Occipital lobe (tissue), 2 donors: ENCODE measurements around the gene TRAF3. TPM values are rescaled to one million over a fixed set of nuclear protein-coding genes. Genes with fewer than 3 reads are reported as not detected.
"Not testable (repeated sequence)": the region's sequence is repeated elsewhere in the genome, so short reads cannot be mapped to it uniquely, and the experiment has no call there.

Experiments used
- DNase-seq: peaks from one replicate; lab custom pipeline; 2025; lab: John Stamatoyannopoulos, UW
- total RNA-seq: library from RNA; depleted of rRNA; stranded (reverse); fragments of >200 nt; gene quantifications from one replicate; pipeline ENCODE4 v1.2.3, GENCODE V29; 2014

Gene TRAF3
- total RNA-seq, 1 donor from 2014 or later: 20.1 TPM

DNA sequence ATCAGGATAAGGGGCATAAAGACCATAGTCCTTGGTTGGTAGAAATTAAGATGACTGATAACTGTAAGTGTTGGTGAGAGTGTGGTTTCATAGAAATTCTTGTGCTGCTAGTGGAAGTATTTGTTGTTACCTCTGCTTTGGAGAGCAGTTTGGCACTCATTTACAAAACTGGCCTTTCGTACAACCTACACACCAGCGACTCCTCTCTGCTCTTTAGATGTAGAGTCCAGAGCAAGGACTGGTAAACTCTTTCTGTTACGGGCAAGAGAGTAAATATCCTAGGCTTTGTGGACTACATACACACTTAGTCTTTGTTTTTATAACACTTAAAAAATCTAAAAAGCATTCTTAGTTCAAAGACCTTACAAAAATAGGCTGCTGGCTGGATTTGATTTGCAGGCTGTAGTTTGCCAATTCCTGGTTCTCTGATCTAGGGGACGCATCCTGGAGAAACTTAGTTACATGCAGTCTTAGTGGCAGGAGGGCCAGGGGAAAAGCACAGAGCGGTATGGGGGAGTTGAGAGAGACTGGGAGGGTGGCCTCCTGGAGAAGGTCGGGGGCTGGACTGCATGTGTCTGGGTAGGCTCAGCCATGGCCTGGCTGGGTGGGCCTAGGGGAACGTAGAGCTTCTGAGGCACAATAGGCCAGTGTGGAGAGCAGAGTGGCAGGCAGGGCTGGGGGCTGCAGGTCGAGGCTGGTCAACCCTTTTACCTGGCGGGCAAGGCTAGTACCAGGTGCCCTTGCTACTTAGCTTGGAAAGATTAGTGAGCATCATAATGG, 89.9 kb downstream of the TRAF3 start:
- no peak for DNase-seq

DNA sequence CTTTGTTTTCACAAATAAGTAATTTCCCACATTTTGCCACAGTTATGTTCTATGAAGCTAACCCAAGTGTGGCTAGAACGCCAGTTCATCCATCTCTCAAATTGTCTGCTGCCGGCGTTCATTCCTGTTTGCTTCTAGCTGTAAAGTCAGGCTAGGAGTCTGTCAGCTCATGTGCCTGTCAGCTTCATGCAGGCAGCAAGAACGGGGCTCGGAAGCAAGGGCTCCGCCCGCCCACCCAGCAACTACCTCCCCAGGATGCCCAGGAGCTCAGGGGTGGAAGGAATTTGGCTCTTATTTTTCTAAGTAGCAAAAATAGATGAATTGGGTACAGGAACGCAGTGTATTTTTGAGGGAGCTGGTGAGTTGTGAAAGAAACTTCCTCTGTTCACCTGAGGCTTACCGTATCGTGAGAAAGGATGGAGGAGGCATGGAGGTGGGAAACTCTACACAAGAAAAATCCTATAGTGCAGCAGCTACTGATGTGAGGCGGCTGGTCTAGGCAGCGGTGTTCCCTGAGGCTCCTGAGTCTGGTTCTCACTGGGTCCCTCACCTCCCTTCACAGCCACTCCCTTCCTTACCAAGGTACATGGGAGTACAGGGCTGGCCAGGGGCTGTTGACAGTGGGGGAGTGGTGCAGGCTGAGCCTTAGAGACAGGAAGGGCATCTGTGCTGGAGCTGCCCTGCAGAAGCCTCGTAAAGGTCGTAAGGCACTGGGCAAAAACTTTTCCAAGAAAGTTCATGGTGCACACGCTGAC, 90.8 kb downstream of the TRAF3 start:
- no peak for DNase-seq

GRCh38 chr14:102868956-102869547, 91.8 kb downstream of the TRAF3 start:
- no peak for DNase-seq

DNA sequence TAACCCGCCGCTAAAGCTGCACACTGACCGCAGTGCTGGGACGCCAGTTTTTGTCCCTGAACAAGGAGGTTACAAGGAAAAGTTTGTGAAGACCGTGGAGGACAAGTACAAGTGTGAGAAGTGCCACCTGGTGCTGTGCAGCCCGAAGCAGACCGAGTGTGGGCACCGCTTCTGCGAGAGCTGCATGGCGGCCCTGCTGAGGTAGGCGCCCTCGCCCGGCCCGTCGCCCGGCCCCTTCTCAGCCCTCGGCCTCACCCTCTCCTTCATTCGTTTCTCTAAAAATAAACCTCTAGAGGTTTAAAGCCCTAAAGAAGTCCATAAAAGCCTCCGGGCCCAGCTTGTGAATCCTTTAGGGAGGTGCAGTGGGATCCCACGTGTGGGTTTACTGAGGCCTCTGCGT, 93.0 kb downstream of the TRAF3 start:
- no peak for DNase-seq

GRCh38 chr14:102870994-102871831, 94.0 kb downstream of the TRAF3 start:
- no peak for DNase-seq

DNA sequence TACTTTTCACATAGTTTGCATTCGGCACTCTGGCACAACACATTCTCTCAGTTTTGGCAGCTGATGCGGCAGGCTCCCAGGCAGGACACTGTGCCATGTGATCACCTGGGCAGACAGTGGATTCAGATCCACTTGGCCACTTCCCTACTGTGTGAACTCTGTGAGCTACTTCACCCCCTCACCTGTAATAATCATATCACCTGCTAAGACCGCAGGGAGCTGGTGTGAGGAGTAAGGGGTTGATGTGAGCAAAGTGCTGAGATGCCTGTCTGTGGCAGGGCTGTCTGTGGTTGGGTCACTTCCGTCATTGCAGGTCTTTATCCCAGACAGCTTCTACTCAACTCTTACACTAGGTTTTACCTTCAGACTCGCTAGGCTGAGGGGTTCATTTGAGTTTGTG, 94.8 kb downstream of the TRAF3 start:
- DNase-seq: no peak

DNA sequence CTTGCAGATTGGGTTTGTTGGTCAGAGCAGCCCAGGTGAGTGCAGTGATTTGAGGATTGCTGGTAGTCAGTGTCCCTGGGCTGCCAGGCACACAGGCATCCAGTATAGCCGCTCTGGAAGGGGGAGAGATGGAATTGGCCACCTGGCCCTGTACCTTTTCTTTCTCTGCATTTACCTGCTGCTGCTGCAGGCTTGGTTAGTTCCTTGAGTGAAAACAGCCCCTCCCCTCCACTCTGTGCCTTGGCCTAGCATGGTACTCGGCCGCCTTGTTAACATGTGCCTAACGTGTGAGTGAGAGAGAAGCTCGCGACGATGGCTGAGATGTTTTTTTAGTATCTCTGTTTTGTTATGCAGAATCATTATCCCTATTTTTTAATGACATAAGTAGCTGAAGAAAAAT, 95.9 kb downstream of the TRAF3 start:
- no peak for DNase-seq

DNA sequence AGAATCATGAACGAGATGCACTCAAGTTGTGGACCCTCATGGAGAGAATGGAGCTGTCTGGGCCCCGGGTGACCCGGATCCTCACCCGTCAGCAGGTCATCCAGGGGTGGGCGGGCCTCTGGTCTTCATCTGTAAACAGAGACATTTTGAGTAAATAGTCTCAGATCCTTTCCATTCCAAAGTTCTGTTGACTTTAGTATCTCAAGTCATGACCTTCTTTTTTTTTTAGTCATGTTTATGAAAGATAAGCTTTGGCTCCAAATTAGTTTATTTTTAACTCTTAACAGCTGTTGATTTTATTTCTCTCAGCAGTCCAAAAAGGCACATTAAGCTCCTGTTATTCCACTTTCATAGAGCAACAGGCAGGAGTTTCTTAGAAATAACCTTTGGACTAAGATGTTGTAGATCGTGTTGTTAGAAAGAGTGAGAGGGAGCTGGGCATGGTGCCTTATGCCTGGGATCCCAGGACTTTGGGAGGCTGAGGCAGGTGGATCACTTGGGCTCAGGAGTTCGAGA, 96.4 kb downstream of the TRAF3 start:
- DNase-seq: no peak

DNA sequence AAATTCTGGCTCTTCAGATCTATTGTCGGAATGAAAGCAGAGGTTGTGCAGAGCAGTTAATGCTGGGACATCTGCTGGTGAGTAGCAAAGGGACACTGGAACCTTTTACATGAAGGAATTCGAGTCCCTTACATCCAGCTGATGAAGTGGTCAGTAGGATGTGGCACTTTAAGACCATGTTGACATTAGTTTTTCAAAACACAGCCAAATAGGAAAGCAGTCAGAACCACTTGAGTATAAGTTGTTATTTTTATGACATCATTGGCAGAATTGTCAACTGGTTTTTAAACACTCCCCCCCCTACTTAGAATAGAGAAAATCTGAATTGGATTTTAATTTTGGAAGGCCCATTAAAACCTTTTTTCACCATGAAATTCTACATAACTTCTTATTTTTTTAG, 98.4 kb downstream of the TRAF3 start:
- DNase-seq: no peak

- not testable (repeated sequence) for DNase-seq
Measured at GRCh38 chr14:102877511-102877910, 100.3 kb downstream of the TRAF3 start.

DNA sequence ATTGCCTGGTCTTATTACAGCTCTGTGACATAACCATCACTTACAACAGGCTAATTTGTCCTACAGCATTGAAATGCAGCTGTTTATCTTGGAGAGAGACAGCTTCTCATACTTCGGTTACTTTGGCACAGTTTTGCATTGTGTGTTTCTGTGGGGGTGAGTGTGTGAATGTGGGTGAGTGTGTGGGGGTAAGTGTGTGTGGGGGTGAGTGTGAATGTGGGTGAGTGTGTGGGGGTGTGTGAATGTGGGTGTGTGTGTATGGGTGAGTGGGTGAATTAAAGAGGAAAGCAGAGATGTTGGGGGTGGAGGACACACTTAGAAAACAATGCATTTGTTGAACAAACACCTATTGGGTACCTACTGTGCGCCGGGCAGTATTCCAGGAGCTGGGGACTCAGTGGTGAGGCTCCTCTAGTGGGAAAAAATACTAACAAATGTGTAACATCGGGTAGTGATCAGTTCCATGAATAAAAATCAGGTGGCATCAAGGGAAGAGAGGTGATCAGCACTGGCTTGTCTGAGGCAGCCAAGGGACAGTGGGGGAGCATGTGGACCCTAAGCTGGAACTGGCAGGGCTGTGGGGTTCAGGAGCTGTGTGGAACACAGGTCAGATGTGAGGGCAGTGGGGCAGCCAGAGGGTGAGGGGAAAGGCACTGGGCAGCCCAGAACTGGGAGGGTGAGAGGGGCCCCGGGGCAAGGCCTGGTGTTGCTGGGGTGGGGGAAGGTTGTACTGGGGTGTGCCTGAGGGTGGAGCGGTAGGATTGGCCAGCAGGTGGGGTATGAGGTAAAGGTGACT, 101.1 kb downstream of the TRAF3 start:
- DNase-seq: no peak

- DNase-seq: no peak
Measured at GRCh38 chr14:102878970-102879460, 101.8 kb downstream of the TRAF3 start.

- DNase-seq: no peak
Measured at GRCh38 chr14:102882226-102882906, 105.1 kb downstream of the TRAF3 start.

DNA sequence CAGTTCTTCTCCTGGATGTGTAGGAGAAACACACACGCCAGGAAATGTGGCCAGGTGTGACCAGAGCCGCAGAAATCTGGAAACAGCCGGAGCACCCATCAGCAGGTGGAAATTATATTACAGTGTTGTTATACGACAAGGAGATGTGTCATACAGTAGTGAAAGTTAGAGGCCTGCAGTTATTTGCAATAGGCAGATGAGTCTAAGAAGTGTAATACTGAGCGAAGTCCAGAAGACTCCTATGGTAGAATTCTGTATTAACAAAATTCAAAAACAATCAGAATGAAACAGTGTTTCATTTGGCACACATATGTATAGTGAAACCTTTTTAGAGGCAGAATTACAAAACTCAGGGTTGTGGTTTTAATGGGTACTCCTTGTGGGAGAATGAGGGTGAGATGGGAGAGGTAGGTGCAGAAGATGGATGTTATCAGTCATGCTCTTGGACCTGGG, 105.9 kb downstream of the TRAF3 start:
- DNase-seq: no peak

DNA sequence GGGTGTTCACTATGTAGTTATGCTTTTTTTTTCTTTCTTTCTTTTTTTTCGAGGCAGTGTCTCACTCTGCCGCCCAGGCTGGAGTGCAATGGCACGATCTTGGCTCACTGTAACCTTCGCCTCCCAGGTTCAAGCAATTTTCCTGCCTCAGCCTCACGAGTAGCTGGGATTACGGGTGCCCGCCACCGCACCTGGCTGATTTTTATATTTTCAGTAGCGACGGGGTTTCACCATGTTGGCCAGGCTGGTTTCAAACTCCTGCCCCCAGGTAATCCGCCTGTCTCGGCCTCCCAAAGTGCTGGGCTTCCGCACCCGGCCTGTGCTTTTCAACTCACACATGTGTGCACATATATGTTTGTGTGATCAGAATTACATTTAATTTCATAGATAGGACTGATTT, 106.3 kb downstream of the TRAF3 start:
- no peak for DNase-seq

DNA sequence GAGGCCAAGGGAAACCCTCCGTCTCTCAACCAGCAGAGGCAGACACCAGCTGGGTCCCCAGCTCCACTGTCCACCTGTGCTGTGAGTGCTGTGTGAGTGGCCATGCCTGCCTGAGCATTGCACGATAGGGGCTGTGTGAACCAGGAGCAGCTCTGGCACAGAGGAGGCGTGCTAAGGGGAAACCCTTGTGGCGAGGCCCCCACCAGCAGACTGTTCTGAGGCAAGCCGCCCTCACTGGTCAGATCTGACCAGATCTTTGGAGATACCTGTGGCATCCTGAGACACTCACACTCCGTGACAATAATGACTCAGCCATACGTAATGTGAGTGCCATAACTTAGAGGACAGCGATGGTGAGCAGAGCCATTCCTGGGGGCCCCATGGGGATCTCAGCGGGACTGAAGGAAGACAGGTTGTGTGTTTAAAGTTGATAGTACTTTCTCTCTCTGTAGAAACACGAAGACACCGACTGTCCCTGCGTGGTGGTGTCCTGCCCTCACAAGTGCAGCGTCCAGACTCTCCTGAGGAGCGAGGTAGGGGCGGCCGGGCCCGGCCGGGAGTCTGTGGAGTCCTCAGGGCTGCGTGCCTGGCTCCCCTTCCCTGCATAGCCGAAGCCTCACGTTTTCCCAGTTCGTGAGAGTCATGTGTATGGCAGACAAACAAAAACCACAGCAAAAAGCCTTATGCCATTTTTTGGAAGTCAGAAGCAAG, 108.6 kb downstream of the TRAF3 start:
- no peak for DNase-seq

- DNase-seq: no peak
Measured at GRCh38 chr14:102888748-102889147, 111.5 kb downstream of the TRAF3 start.

GRCh38 chr14:102889615-102890014, 112.4 kb downstream of the TRAF3 start:
- DNase-seq: no peak

GRCh38 chr14:102891111-102891510, 113.9 kb downstream of the TRAF3 start:
- DNase-seq: no peak
